ENCODE results near the gene DCP1B.

DNA sequence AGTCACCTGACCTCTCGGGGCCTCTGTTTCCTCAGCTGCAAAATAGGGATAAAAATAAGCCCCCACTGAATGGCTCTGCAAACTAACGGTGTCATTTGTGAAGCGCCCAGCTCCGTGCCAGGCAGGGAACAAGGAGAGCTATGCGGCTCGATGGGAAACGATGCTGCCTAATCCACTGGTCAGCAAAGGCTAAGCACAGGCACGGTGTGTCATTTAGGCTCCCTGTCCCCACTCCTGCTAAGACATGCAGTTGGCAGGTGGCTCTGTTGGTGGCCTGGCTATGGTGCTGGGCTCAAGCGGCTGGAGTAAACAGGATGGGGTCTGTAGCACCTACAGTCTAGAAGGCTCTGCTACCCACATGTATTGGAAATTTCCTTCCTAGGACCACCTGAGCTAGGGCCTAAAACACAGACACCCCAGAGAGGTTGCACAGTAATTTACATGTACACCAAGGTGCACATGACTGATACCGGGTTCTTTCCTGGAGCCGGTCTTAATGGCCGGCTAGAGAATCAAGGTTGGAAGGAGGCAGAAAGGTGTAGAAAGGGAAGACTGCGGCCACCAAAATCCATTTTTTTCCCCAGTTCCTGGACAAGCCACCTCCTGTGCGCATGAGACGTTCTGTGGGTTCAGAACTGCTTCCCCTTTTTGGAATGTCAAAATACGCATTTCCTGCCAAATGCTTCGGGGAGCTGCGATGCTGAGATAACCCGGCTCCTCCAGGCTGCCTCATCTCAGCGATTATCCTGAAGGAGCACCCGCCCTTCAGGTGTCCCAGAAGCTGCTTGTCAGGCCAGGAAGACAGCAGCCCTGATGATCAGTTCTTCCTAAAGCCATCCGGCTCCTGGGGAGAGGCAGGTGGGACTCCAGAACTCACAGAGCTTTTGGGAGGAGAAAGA lies 86.8 kb downstream of the DCP1B start:
- TF ChIP-seq, protein P1, sequence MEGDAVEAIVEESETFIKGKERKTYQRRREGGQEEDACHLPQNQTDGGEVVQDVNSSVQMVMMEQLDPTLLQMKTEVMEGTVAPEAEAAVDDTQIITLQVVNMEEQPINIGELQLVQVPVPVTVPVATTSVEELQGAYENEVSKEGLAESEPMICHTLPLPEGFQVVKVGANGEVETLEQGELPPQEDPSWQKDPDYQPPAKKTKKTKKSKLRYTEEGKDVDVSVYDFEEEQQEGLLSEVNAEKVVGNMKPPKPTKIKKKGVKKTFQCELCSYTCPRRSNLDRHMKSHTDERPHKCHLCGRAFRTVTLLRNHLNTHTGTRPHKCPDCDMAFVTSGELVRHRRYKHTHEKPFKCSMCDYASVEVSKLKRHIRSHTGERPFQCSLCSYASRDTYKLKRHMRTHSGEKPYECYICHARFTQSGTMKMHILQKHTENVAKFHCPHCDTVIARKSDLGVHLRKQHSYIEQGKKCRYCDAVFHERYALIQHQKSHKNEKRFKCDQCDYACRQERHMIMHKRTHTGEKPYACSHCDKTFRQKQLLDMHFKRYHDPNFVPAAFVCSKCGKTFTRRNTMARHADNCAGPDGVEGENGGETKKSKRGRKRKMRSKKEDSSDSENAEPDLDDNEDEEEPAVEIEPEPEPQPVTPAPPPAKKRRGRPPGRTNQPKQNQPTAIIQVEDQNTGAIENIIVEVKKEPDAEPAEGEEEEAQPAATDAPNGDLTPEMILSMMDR (IDR thresholded peaks at IDR 0.05): no peak
- TF ChIP-seq EZH2 (IDR thresholded peaks at IDR 0.05; ENCODE audit: borderline replicate concordance, insufficient read depth, low read depth, low read length, poor library complexity, severe bottlenecking): no peak
